ENCODE data around the gene OLFML3.
"Not testable (repeated sequence)": the region's sequence is repeated elsewhere in the genome, so short reads cannot be mapped to it uniquely, and the experiment has no call there.

DNA sequence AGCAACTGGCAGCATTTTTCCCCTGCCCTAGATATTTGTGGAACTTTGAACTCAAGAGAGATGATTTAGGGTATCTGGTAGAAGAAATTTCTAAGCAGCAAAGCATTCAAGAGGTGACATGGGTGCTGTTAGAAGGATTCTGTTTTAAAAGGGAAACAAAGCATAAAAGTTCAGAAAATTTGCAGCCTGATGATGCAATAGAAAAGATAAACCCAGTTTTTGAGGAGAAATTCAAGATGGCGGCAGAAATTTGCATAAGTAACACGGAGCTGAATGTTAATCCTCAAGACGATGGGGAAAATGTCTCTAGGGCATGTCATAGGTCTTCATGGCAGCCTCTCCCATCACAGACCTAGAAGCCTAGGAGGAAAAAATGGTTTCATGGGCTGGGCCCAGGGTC lies 40.5 kb downstream of the OLFML3 start:
- TF ChIP-seq CTCF (conservative IDR thresholded peaks at IDR 0.05 in 1 of 2, IDR thresholded peaks at IDR 0.05 in 1 of 2; ENCODE audit: extremely low read depth in 1 of 2, insufficient read depth in 1 of 2, low read depth in 1 of 2, low read length in 2 of 2); EZH2 (IDR thresholded peaks at IDR 0.05; ENCODE audit: borderline replicate concordance, low read length): not testable (repeated sequence)

All from mammary epithelial cell (primary cell).